H1 (cell line): ENCODE results near the gene DOCK11. TPM values are rescaled to one million over a fixed set of nuclear protein-coding genes. Genes with fewer than 3 reads are reported as not detected.

Source experiments
- CTCF ChIA-PET: fragments of 300-600 bp; sonication (Branson Sonifier 250); formaldehyde crosslinking; loops from one replicate; lab custom pipeline; 2021; ENCODE audit not compliant: partially characterized antibody; lab: Charles Lee
- POLR2A ChIA-PET: fragments of 300-600 bp; sonication (Branson Sonifier 250); formaldehyde crosslinking; loops from one replicate; lab custom pipeline; 2021; ENCODE audit warnings: inconsistent platforms; ENCODE audit not compliant: partially characterized antibody; lab: Charles Lee
- DNase-seq, 2 experiments: peaks; one replicate each; pipeline versions ENCODE4 v3.0.0 to v3.0.0-alpha.2; 2010 to 2022; ENCODE audit warnings: low spot score in 2 of 2, low read depth in 1 of 2, mixed read lengths in 1 of 2
- FAIRE-seq: peaks from 2 replicates; lab custom pipeline; 2011; peaks lifted over from hg19 to GRCh38; lab: Jason Lieb, UNC
- H2AFZ ChIP-seq: 2 replicates; pipeline ENCODE4 v1.8.1; 2012; ENCODE audit warnings: low read length, inconsistent platforms
- H2AK5ac ChIP-seq: 2 replicates; pipeline ENCODE4 v1.6.1; 2013; ENCODE audit warnings: low read depth, low read length
- H2BK120ac ChIP-seq: replicated peaks from 2 replicates; pipeline ENCODE3; 2013; ENCODE audit warnings: low read depth, low read length, inconsistent platforms
- H2BK12ac ChIP-seq: 2 replicates; pipeline ENCODE4 v1.6.1; 2013; ENCODE audit warnings: low read depth, low read length
- H2BK15ac ChIP-seq: 2 replicates; pipeline ENCODE4 v1.6.1; 2013; ENCODE audit warnings: low read length
- H2BK20ac ChIP-seq: 2 replicates; pipeline ENCODE4 v1.6.1; 2013; ENCODE audit warnings: low read length
- H2BK5ac ChIP-seq: 2 replicates; pipeline ENCODE4 v1.6.1; 2013; ENCODE audit warnings: low read depth, low read length
- H3K14ac ChIP-seq: 2 replicates; pipeline ENCODE4 v1.6.1; 2013; ENCODE audit warnings: inconsistent platforms; ENCODE audit not compliant: insufficient read length
- H3K18ac ChIP-seq: 2 replicates; pipeline ENCODE4 v1.6.1; 2013; ENCODE audit warnings: low read length; ENCODE audit errors: extremely low read depth
- H3K23ac ChIP-seq: 2 replicates; pipeline ENCODE4 v1.6.1; 2013; ENCODE audit warnings: inconsistent platforms; ENCODE audit not compliant: insufficient read length
- H3K23me2 ChIP-seq: 2 replicates; pipeline ENCODE4 v1.6.1; 2013; ENCODE audit warnings: low read depth, low read length
- H3K27ac ChIP-seq: 2 replicates; pipeline ENCODE4 v1.6.1; 2011; ENCODE audit warnings: low read depth, low read length, inconsistent platforms
- H3K27me3 ChIP-seq, 4 experiments: replicated peaks in 1 of 4; 1 replicate in 1 of 4; 2 replicates in 3 of 4; pipeline versions ENCODE4 v1.6.1 to v1.8.1; 2011 to 2013; ENCODE audit warnings: low read length in 3 of 4, mild to moderate bottlenecking in 3 of 4, inconsistent platforms in 2 of 4, mixed read lengths in 2 of 4, moderate library complexity in 1 of 4; ENCODE audit not compliant: control insufficient read depth in 3 of 4, insufficient read depth in 3 of 4; ENCODE audit errors: extremely low read depth in 1 of 4
- H3K36me3 ChIP-seq, 4 experiments: 2 replicates each; pipeline versions ENCODE4 v1.6.1 to v1.8.1; 2011 to 2013; ENCODE audit warnings: mild to moderate bottlenecking in 4 of 4, low read length in 3 of 4, moderate library complexity in 2 of 4, control low read depth in 1 of 4, inconsistent platforms in 1 of 4; ENCODE audit not compliant: insufficient read depth in 4 of 4, control insufficient read depth in 2 of 4
- H3K4ac ChIP-seq: replicated peaks from 2 replicates; pipeline ENCODE3; 2013; ENCODE audit warnings: low read length, low read depth, mixed read lengths, inconsistent platforms; ENCODE audit not compliant: insufficient read length
- H3K4me1 ChIP-seq, 4 experiments: replicated peaks in 1 of 4; 1 replicate in 1 of 4; 2 replicates in 3 of 4; pipeline versions ENCODE4 v1.6.1 to v1.8.1; 2011 to 2013; ENCODE audit warnings: low read length in 3 of 4, inconsistent platforms in 2 of 4, mixed read lengths in 1 of 4; ENCODE audit not compliant: insufficient read depth in 4 of 4, control insufficient read depth in 3 of 4
- H3K4me2 ChIP-seq, 2 experiments: 2 replicates each; pipeline versions ENCODE4 v1.6.1 to v1.8.1; 2011 to 2013; ENCODE audit warnings: low read depth in 2 of 2, low read length in 2 of 2, control low read depth in 1 of 2, inconsistent platforms in 1 of 2, mild to moderate bottlenecking in 1 of 2; ENCODE audit not compliant: insufficient read depth in 1 of 2
- H3K4me3 ChIP-seq, 4 experiments: fragments of 200-600, 300-600 bp in 1 of 4; sonication (generic), shearing (Covaris generic), sonication (Bioruptor Twin) in 1 of 4; 2 replicates each; pipeline versions ENCODE4 v1.5.1 to v1.8.1; 2011 to 2016; ENCODE audit warnings: low read length in 4 of 4, low read depth in 3 of 4, control low read depth in 2 of 4, inconsistent platforms in 2 of 4, mild to moderate bottlenecking in 2 of 4, mixed read lengths in 1 of 4, moderate library complexity in 1 of 4; ENCODE audit not compliant: insufficient read depth in 2 of 4; ENCODE audit errors: extremely low read depth in 1 of 4
- H3K56ac ChIP-seq: replicated peaks from 2 replicates; pipeline ENCODE3; 2013; ENCODE audit warnings: low read depth, mild to moderate bottlenecking, mixed read lengths, low read length, inconsistent platforms; ENCODE audit not compliant: insufficient read length
- H3K79me1 ChIP-seq: 2 replicates; pipeline ENCODE4 v1.6.1; 2013; ENCODE audit warnings: low read depth, low read length, control low read depth
- H3K79me2 ChIP-seq, 2 experiments: 2 replicates each; pipeline versions ENCODE4 v1.6.1 to v1.8.1; 2012 to 2013; ENCODE audit warnings: low read length in 2 of 2, mild to moderate bottlenecking in 2 of 2, inconsistent platforms in 1 of 2; ENCODE audit not compliant: insufficient read depth in 2 of 2, control insufficient read depth in 1 of 2
- H3K9ac ChIP-seq, 4 experiments: replicated peaks in 1 of 4; 1 replicate in 1 of 4; 2 replicates in 3 of 4; pipeline versions ENCODE4 v1.6.1 to v1.8.1; 2011 to 2013; ENCODE audit warnings: low read depth in 3 of 4, low read length in 3 of 4, control low read depth in 2 of 4, mild to moderate bottlenecking in 2 of 4, moderate library complexity in 2 of 4, inconsistent platforms in 1 of 4; ENCODE audit errors: extremely low read depth in 1 of 4
- H3K9me3 ChIP-seq, 2 experiments: 2 replicates each; pipeline versions ENCODE4 v1.6.1 to v1.8.1; 2012 to 2013; ENCODE audit warnings: mild to moderate bottlenecking in 2 of 2, moderate library complexity in 2 of 2, control low read depth in 1 of 2, inconsistent platforms in 1 of 2, low read depth in 1 of 2, low read length in 1 of 2, mixed read lengths in 1 of 2; ENCODE audit not compliant: insufficient read depth in 2 of 2
- H4K20me1 ChIP-seq, 2 experiments: replicated peaks in 1 of 2; 2 replicates each; pipeline versions ENCODE3 to v1.8.1; 2011 to 2013; ENCODE audit warnings: inconsistent platforms in 2 of 2, low read length in 2 of 2, mild to moderate bottlenecking in 1 of 2; ENCODE audit not compliant: insufficient read depth in 2 of 2, control insufficient read depth in 1 of 2
- H4K5ac ChIP-seq: 2 replicates; pipeline ENCODE4 v1.6.1; 2013; ENCODE audit warnings: low read length, low read depth, mixed read lengths, inconsistent platforms; ENCODE audit not compliant: insufficient read length
- H4K8ac ChIP-seq: 2 replicates; pipeline ENCODE4 v1.8.0; 2013; ENCODE audit warnings: mild to moderate bottlenecking, moderate library complexity, low read length, inconsistent platforms; ENCODE audit not compliant: insufficient read depth; ENCODE audit errors: extremely low read depth
- H4K91ac ChIP-seq: replicated peaks from 2 replicates; pipeline ENCODE3; 2013; ENCODE audit warnings: low read length, mixed read lengths, inconsistent platforms; ENCODE audit not compliant: insufficient read length
- ATF2 ChIP-seq: IDR thresholded peaks from 2 replicates; pipeline ENCODE4 v1.6.1; 2012; ENCODE audit warnings: low read length, inconsistent platforms
- ATF3 ChIP-seq: IDR thresholded peaks from 2 replicates; pipeline ENCODE4 v1.6.1; 2011; ENCODE audit warnings: low read depth, mild to moderate bottlenecking, low read length; ENCODE audit not compliant: insufficient read depth
- BRCA1 ChIP-seq: IDR thresholded peaks from 2 replicates; pipeline ENCODE4 v1.6.1; 2012; ENCODE audit warnings: low read depth, low read length, improper control_type of control experiment
- CHD2 ChIP-seq: IDR thresholded peaks from 2 replicates; pipeline ENCODE4 v1.6.1; 2012; ENCODE audit warnings: low read length, improper control_type of control experiment
- CTCF ChIP-seq, 3 experiments: IDR thresholded peaks; 1 replicate in 2 of 3; 2 replicates in 1 of 3; pipeline versions ENCODE4 v1.5.1 to v1.6.1; 2011; ENCODE audit warnings: low read length in 3 of 3, mild to moderate bottlenecking in 3 of 3, inconsistent platforms in 2 of 3, low read depth in 1 of 3, moderate library complexity in 1 of 3; ENCODE audit not compliant: insufficient read depth in 1 of 3; ENCODE audit errors: control extremely low read depth in 1 of 3
- HDAC6 ChIP-seq: IDR thresholded peaks from one replicate; pipeline ENCODE4 v1.7.1; 2012; ENCODE audit warnings: low read depth, mild to moderate bottlenecking, inconsistent platforms, low read length, moderate library complexity
- JUN ChIP-seq: IDR thresholded peaks from 2 replicates; pipeline ENCODE4 v1.6.1; 2011; ENCODE audit warnings: low read depth, mild to moderate bottlenecking, improper control_type of control experiment, low read length
- KDM5A ChIP-seq: fragments of 200-600 bp; IDR thresholded peaks from 2 replicates; pipeline ENCODE4 v1.7.1; 2012; ENCODE audit warnings: mild to moderate bottlenecking, low read length, inconsistent platforms, mixed read lengths
- TAF1 ChIP-seq: IDR thresholded peaks from 2 replicates; pipeline ENCODE4 v1.6.1; 2011; ENCODE audit warnings: mild to moderate bottlenecking, low read depth, low read length
- WGBS, 2 experiments: shearing (Covaris generic) in 1 of 2; methylation state at CpG; one replicate each; pipeline versions ENCODE4 v1.1.6 to v1.1.7; 2013 to 2015; ENCODE audit warnings: low lambda C conversion rate in 2 of 2, mixed read lengths in 2 of 2, inconsistent platforms in 1 of 2, low coverage in 1 of 2, missing lambda C conversion rate in 1 of 2; ENCODE audit not compliant: insufficient replicate concordance in 2 of 2, insufficient coverage in 1 of 2, insufficient read length in 1 of 2; ENCODE audit errors: extremely low coverage in 1 of 2, missing lambda C conversion rate in 1 of 2; 5-methylcytosine and 5-hydroxymethylcytosine counted together
- polyA plus RNA-seq, 7 experiments: library from polyadenylated mRNA; depleted of rRNA in 3 of 7; stranded (reverse) in 5 of 7; unstranded in 2 of 7; fragments of >200 nt in 5 of 7; fragments of 200-250 nt in 2 of 7; gene quantifications; 1 replicate in 5 of 7; 2 replicates in 1 of 7; 4 replicates in 1 of 7; pipeline versions ENCODE4 v1.2.1 to v1.2.3, GENCODE V29; 2011 to 2013; ENCODE audit warnings: missing spikeins in 2 of 7, mixed read lengths in 2 of 7
- total RNA-seq: library from RNA; stranded (reverse); fragmentation: NEBNext Ultra II Directional; extraction: Animal tissue kit (Norgen Biotek cat#: 25700); gene quantifications from 2 replicates; pipeline ENCODE4 v1.2.1, GENCODE V29; 2021

Gene DOCK11
- total and polyA plus RNA-seq, 2 of the 8 experiments (the other 6 are each of a cell fraction or from before 2014, with no cell fraction given) = 4.9 to 12.0 TPM

- Histone ChIP-seq H4K8ac (no peak overlapping the region), H3K23me2 (no peaks in the 10 kb centered on the region), H2AFZ (no peak overlapping the region), H3K36me3 (no peaks in the 10 kb centered on the region), H3K4me2 (no peak overlapping the region), H3K56ac (no peak overlapping the region), H3K4ac (no peak overlapping the region), H3K14ac (no peak overlapping the region), H2BK15ac (no peak overlapping the region), H3K9me3 (no peaks in the 10 kb centered on the region), H3K79me1 (no peaks in the 10 kb centered on the region), H2AK5ac (no peak overlapping the region), H3K27me3 (no peaks in the 10 kb centered on the region), H2BK20ac (no peak overlapping the region), H3K23ac (no peak overlapping the region), H2BK5ac (no peak overlapping the region), H3K4me1 (no peaks in the 10 kb centered on the region), H3K9ac (no peak overlapping the region), H4K20me1 (no peaks in the 10 kb centered on the region), H3K27ac (no peak overlapping the region), H3K18ac (no peak overlapping the region), H2BK120ac (no peak overlapping the region), H4K5ac (no peak overlapping the region), H3K4me3 (no peak overlapping the region), H3K79me2 (no peaks in the 10 kb centered on the region), H4K91ac (no peak overlapping the region), H2BK12ac (no peak overlapping the region)
- POLR2A ChIA-PET = no interaction called here
- CTCF ChIA-PET = interaction anchor here (0.6 kb wide), 1 partner anchor 135 kb away, joined by 3 read pairs; no protein-coding TSS in a partner anchor
- DNase-seq (no peak), FAIRE-seq (no peak)
- WGBS, 2 experiments = 73% methylated on average over 2 of the region's 2 CpGs; no CpG with 5 or more reads in 1 of the 2 experiments
- TF ChIP-seq KDM5A = no peak
- TF ChIP-seq JUN = no peak
- TF ChIP-seq ATF2 = no peak
- TF ChIP-seq CHD2 = no peak
- no peak for TF ChIP-seq CTCF (IDR thresholded peaks at IDR 0.05; ENCODE audit: control extremely low read depth in 1 of 3, insufficient read depth in 1 of 3, low read depth in 1 of 3, low read length in 3 of 3)
- no peak for TF ChIP-seq BRCA1
- TF ChIP-seq ATF3 = no peak
- no peak for TF ChIP-seq HDAC6
- TF ChIP-seq TAF1 = no peak
These were observed 57.6 kb downstream of the DOCK11 start for GRCh38 chrX:118553042-118553710.
